MG63 (cell line): Measurements from ENCODE around the gene PPM1L. TPM values are rescaled to one million over a fixed set of nuclear protein-coding genes. Genes with fewer than 3 reads are reported as not detected.
"Not testable (repeated sequence)": the region's sequence is repeated elsewhere in the genome, so short reads cannot be mapped to it uniquely, and the experiment has no call there.

ENCODE experiments used
- DNase-seq: peaks from one replicate; pipeline ENCODE4 v3.0.0-alpha.2; 2020
- H3K27me3 ChIP-seq: fragments of 250-450 bp; sonication (Bioruptor Pico); 2 replicates; pipeline ENCODE4 v1.5.1; 2020; ENCODE audit warnings: mild to moderate bottlenecking, moderate library complexity
- H3K36me3 ChIP-seq: fragments of 250-450 bp; sonication (Bioruptor Pico); 2 replicates; pipeline ENCODE4 v1.5.1; 2020; ENCODE audit warnings: mild to moderate bottlenecking, moderate library complexity
- H3K4me3 ChIP-seq: fragments of 250-450 bp; sonication (Bioruptor Pico); 2 replicates; pipeline ENCODE4 v1.5.1; 2020; ENCODE audit warnings: mild to moderate bottlenecking, moderate library complexity
- H3K9me3 ChIP-seq: fragments of 250-450 bp; sonication (Bioruptor Pico); 2 replicates; pipeline ENCODE4 v1.5.1; 2020; ENCODE audit warnings: mild to moderate bottlenecking, moderate library complexity
- total RNA-seq: library from RNA; depleted of rRNA; stranded (reverse); fragments of >200 nt; shearing (Covaris generic); gene quantifications from 2 replicates; pipeline ENCODE4 v1.2.3, GENCODE V29; 2014; ENCODE audit warnings: low replicate concordance

Gene PPM1L
- total RNA-seq, 1 experiment from 2014 or later: not detected

DNA sequence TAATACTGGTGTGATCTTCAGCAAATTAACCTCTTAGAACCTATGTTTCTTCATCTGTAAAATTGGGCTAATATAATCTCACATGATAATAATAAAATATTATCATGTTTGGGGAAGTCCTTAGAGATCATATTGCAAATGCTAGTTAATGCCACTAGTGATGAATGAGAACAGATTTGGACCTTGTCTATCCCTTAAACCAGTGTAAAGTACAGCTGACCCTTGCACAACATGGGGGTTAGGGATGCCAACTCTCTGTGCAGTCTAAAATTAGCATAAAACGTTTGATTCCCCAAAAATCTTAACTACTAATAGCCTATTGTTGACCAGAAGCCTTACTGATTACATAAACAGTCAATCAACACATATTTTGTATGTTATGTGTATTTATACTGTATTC, 207.9 kb downstream of the PPM1L start:
- H3K4me3 ChIP-seq: no peak overlapping the region
- H3K36me3 ChIP-seq: no peaks in the 10 kb centered on the region
- no peaks in the 10 kb centered on the region for H3K9me3 ChIP-seq
- no peaks in the 10 kb centered on the region; the same call in 1 of the 2 replicates for H3K27me3 ChIP-seq
- DNase-seq: no peak

GRCh38 chr3:160968761-160969160, 212.7 kb downstream of the PPM1L start:
- Histone ChIP-seq H3K4me3 (no peak overlapping the region), H3K36me3 (no peaks in the 10 kb centered on the region), H3K27me3 (no peaks in the 10 kb centered on the region; the same call in 1 of the 2 replicates), H3K9me3 (no peaks in the 10 kb centered on the region; the same call in 1 of the 2 replicates)
- no peak for DNase-seq

- Histone ChIP-seq H3K36me3 (no peaks in the 10 kb centered on the region), H3K9me3 (no peaks in the 10 kb centered on the region; the same call in 1 of the 2 replicates), H3K4me3 (no peak overlapping the region), H3K27me3 (no peaks in the 10 kb centered on the region)
- DNase-seq: no peak
These were observed 217.2 kb downstream of the PPM1L start for GRCh38 chr3:160973067-160973809.

DNA sequence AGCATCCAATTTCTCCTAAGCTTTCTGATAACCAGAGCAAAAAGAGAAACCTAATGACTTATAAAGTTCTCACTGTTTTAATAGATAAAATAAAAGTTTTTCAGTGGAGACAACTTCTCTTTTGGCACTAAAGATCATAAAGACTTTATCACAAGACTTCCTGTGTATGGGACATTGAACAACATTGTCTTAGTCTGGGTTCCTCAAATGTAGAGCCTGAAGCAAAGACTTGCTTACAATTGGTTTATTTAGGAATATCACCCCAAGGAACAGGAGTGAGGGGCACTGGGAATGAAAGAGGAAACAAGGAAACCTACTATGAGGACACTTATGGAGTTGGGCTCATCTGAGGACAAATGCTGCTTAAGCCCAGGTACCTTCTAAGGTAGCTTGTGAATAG, 221.7 kb downstream of the PPM1L start:
- Histone ChIP-seq H3K9me3 (no peaks in the 10 kb centered on the region; the same call in 1 of the 2 replicates), H3K4me3 (no peak overlapping the region), H3K27me3 (no peaks in the 10 kb centered on the region), H3K36me3 (no peaks in the 10 kb centered on the region)
- DNase-seq: no peak

GRCh38 chr3:160980740-160981139, 224.7 kb downstream of the PPM1L start:
- H3K9me3 ChIP-seq: no peaks in the 10 kb centered on the region
- no peak overlapping the region for H3K4me3 ChIP-seq
- no peaks in the 10 kb centered on the region for H3K27me3 ChIP-seq
- H3K36me3 ChIP-seq: no peaks in the 10 kb centered on the region
- no peak for DNase-seq

DNA sequence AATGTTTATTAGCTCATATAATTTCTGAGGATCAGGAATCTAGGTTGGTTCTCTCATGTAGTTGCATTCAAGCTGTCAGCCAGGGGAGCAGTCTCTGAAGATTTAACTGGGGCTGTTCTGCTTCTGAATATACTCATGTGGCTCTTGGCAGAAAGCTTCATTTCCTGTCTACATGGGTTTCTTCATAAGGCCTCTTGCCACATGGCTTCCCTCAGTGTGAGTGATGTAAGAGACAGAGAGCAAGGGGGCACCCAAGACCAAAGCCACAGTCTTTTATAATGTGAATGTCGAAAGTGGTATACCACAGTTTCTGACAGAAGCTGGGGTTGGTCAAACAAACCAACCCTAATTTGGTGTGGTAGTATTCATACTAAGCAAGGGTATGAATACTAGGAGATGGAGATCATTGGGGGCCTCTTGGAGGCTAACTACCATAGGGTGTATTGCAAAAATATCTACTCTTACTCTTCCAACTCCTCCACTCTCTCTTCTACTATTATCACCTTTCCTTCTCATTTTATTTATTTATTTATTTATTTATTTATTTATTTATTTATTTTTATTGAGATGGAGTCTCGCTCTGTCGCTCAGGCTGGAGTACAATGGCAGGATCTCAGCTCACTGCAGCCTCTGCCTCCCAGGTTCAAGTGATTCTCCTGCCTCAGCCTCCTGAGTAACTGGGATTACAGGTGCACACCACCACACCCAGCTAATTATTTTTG, 225.3 kb downstream of the PPM1L start:
- Histone ChIP-seq H3K4me3 (no peak overlapping the region), H3K27me3 (no peaks in the 10 kb centered on the region), H3K36me3 (no peaks in the 10 kb centered on the region), H3K9me3 (no peaks in the 10 kb centered on the region)
- no peak for DNase-seq

- no peaks in the 10 kb centered on the region for H3K36me3 ChIP-seq
- DNase-seq: no peak
- no peaks in the 10 kb centered on the region for H3K9me3 ChIP-seq
- no peaks in the 10 kb centered on the region for H3K27me3 ChIP-seq
- H3K4me3 ChIP-seq: no peak overlapping the region
These were observed 226.5 kb downstream of the PPM1L start for GRCh38 chr3:160982491-160982890.

DNA sequence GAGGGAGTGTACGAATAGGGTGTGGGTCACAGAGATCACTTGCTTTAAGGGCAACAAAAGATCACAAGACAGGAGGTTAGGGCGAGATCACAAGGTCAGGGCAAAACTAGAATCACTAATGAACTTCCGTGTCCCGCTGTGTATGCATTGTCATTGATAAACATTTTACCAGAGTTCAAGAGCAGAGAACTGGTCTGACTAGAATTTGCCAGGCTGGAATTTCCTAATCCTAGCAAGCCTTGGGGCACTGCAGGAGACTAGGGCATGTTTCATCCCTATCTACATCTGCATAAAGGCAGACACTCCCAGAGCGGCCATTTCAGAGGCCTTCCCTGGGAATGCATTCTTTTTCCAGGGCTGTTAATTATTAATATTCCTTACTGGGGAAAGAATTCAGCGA, 227.9 kb downstream of the PPM1L start:
- H3K27me3 ChIP-seq, H3K4me3 ChIP-seq, H3K9me3 ChIP-seq, DNase-seq, H3K36me3 ChIP-seq: not testable (repeated sequence)

GRCh38 chr3:160986069-160986468, 230.0 kb downstream of the PPM1L start:
- Histone ChIP-seq H3K4me3 (no peak overlapping the region), H3K36me3 (no peaks in the 10 kb centered on the region), H3K9me3 (no peaks in the 10 kb centered on the region), H3K27me3 (no peaks in the 10 kb centered on the region)
- DNase-seq: no peak

DNA sequence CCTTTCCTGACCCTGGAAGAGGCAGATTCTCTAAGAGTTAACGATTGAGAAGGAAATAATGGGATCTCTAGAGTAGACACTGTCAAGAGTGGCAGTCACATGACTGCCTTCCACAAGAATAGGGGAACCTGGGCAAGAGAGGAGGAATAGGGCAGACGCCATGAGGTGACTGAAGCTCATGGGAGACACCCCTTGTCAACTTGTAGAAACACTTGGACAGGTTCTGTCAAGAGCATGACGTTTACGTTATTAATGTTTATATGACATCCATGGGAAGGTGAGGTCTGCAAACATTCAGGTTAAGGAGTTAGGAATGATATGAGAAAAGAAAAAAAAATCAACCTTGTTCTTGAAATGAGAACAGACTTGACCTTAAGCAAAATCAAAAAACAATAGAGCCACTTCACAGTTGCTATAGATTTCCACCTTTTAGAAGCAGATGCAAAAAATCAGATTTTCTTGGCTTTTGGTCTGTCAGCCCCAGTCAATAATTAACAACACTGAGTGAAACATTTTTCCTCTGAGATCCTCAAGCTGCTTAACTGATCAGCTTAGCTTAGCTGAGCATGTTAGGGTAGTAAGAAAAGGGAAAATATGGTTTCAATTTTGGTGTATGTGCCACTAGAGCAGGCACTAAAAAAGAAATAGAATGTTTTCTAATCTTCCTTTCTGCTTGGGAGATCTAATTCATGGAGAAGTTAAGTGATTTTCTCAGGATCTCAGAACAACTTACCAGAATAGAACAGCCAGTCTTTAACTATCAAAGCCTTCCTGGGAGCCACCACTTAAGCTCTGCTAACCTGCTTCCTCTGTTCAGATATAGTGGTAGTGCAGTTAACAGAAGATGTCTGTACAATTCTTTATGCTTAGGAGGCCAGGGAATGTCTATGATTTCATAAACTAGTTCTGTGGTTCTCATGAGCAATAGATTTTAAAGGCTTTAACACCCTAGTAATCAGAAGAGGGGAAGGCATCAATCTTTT, 232.2 kb downstream of the PPM1L start:
- DNase-seq: no peak
- H3K27me3 ChIP-seq: no peaks in the 10 kb centered on the region
- H3K36me3 ChIP-seq: no peaks in the 10 kb centered on the region
- H3K4me3 ChIP-seq: no peak overlapping the region
- H3K9me3 ChIP-seq: no peaks in the 10 kb centered on the region

DNA sequence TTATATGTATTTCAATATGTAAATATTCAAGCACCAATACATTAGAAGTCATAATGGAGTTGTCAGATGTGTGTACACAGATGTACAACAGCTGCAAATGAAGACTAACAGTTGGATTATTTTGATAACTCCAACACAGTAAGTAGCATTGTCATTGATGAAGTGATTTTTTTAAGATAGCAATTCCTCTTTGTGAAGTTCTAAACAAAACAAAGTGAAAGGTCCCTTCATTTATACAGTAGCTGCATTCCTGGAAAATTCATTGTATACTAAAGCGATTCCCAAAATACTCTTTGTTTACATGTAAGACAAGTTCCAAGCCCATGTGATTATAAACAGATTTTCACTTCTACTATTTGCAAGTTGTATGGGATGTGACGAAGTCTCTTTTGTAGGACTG, 234.4 kb downstream of the PPM1L start:
- H3K27me3 ChIP-seq: no peaks in the 10 kb centered on the region
- no peak for DNase-seq
- no peak overlapping the region for H3K4me3 ChIP-seq
- no peaks in the 10 kb centered on the region for H3K9me3 ChIP-seq
- H3K36me3 ChIP-seq: no peaks in the 10 kb centered on the region

DNA sequence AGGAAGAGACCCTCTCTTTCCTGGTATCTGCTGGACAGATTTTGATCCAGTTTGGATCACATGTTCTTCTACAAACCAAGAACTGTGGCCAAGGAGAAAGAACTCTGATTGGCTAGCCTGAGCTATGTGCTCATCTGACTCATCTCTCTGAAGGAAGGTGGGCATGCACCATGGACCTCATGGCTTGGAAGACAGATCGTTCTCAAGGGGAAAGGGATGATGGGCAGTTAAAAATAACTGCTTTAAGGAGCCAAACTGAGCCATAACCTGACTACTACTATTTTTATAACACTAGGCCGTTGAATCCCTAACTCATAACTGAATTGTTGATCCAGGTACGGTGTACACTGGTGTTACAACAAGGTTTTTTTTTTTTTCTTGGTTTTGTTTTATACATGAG, 236.7 kb downstream of the PPM1L start:
- Histone ChIP-seq H3K9me3 (no peaks in the 10 kb centered on the region), H3K27me3 (no peaks in the 10 kb centered on the region), H3K4me3 (no peak overlapping the region), H3K36me3 (no peaks in the 10 kb centered on the region)
- no peak for DNase-seq

DNA sequence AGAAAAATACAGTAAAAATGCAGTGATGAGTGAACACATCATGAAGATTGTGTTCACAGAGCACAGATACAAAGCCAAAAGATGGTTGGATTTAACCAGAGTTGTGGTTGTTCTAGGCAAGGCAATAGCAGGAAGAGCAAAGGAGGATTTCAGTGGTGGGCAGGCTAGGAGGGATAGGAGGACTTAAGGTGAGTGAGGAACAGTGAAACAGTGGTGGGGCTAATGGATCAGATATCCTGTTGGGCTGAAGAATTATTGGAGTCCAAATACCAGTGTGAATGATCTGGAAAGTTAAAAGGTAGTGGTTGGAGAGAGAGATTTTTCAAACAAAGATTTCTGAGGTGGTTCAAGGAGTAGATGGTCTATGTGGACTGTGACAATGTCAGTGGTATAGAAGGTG, 240.8 kb downstream of the PPM1L start:
- no peaks in the 10 kb centered on the region for H3K27me3 ChIP-seq
- DNase-seq: no peak
- H3K9me3 ChIP-seq: no peaks in the 10 kb centered on the region
- H3K4me3 ChIP-seq: no peak overlapping the region
- H3K36me3 ChIP-seq: no peaks in the 10 kb centered on the region

DNA sequence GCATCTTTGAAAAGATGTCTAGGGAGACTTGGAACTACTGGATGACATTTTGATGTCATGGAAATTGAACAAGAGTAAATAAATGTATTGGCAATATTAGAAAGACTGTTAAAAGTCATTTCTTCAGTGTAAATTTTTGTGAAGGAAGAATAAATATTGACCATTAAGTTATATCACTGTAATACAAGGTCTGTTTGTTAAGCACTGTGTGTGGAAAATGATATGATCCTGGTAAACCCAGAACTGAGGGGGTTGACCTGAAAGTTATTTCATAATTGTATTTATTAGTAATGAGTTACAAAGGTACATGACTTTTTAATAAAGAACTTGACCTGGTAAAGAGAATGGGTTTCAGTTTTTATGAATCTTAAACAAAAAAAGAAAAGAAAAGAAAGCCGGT, 242.6 kb downstream of the PPM1L start:
- DNase-seq: no peak
- H3K27me3 ChIP-seq: no peaks in the 10 kb centered on the region
- no peak overlapping the region for H3K4me3 ChIP-seq
- no peaks in the 10 kb centered on the region for H3K36me3 ChIP-seq
- no peaks in the 10 kb centered on the region for H3K9me3 ChIP-seq

GRCh38 chr3:160999274-160999673, 243.2 kb downstream of the PPM1L start:
- Histone ChIP-seq H3K36me3 (no peaks in the 10 kb centered on the region), H3K9me3 (no peaks in the 10 kb centered on the region), H3K27me3 (no peaks in the 10 kb centered on the region), H3K4me3 (no peak overlapping the region)
- no peak for DNase-seq

DNA sequence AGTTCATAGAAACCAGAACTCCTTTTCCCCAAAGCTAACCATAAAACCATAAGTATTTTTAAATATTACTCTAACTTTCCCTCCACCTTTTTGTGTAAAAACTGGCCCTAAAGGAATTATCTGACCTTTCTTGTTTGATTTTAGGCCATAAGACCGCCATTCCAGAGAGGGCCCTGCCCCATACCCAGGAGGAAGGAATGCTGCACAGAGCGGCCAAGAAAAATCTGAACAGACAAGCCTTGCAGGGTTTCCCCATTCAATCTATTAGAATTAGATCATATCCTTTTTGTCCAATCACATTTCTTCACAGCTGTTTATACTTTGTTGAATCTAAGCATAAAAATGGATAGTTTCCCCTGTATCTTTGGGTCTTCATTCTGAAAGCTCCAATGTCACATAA, 252.1 kb downstream of the PPM1L start:
- Histone ChIP-seq H3K9me3 (no peaks in the 10 kb centered on the region; the same call in 1 of the 2 replicates), H3K27me3 (no peaks in the 10 kb centered on the region)
- DNase-seq: no peak

DNA sequence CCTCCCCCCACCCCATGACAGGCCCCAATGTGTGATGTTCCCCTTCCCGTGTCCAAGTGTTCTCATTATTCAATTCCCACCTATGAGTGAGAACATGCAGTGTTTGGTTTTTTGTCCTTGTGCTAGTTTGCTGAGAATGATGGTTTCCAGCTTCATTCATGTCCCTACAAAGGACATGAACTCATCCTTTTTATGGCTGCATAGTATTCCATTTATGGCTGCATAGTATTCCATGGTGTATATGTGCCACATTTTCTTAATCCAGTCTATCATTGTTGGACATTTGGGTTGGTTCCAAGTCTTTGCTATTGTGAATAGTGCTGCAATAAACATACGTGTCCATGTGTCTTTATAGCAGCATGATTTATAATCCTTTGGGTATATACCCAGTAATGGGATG, 254.1 kb downstream of the PPM1L start:
- not testable (repeated sequence) for H3K9me3 ChIP-seq, H3K36me3 ChIP-seq, H3K27me3 ChIP-seq, DNase-seq, H3K4me3 ChIP-seq

More for the DNA sequence above, 252.1 kb downstream of the PPM1L start:
- H3K36me3 ChIP-seq: no peaks in the 10 kb centered on the region
- no peak overlapping the region for H3K4me3 ChIP-seq
